Measurements from ENCODE around the gene MOB3B. TPM values are rescaled to one million over a fixed set of nuclear protein-coding genes. Genes with fewer than 3 reads are reported as not detected.

MOB3B gene
- polyA plus RNA-seq, 2 of the 4 experiments (the other 2 are of a cell fraction): 6.0 to 6.4 TPM

GRCh38 chr9:27431543-27432147 lies 98.0 kb downstream of the MOB3B start:
- FAIRE-seq (no peak), DNase-seq (ENCODE audit: low read depth in 1 of 2, low spot score in 1 of 2) (no peak), ATAC-seq (no peak)
- peaks cover 58% of the 10 kb centered on the region for H3K4me1 ChIP-seq
- POLR2A ChIA-PET: no interaction called here
- H3K4me3 ChIP-seq: no peak overlapping the region
- H3K27ac ChIP-seq: peak overlapping the region in 1 of 2 experiments; percentile 28; a peak in 3 of 6 replicates
- H3K9me3 ChIP-seq: no peaks in the 10 kb centered on the region
- TF ChIP-seq HMGXB4 (CRISPR knock-in tag; IDR thresholded peaks at IDR 0.05; ENCODE audit: borderline replicate concordance): no peak
- no peak for TF ChIP-seq MYC (IDR thresholded peaks at IDR 0.05; ENCODE audit: borderline replicate concordance, low read length)
- no peak for TF ChIP-seq EHF (CRISPR knock-in tag; IDR thresholded peaks at IDR 0.05)
- CTCF ChIA-PET: interaction anchor here (3.4 kb wide), 1 partner anchor 98 kb away, joined by 20 read pairs; the partner anchor contains the start of gene MOB3B
- H3K4me2 ChIP-seq: no peak overlapping the region; the same call in 2 of the 3 replicates
- WGBS (ENCODE audit: missing lambda C conversion rate): 66% methylated on average over 2 of the region's 2 CpGs

- Histone ChIP-seq H3K27ac (peak overlapping the region in 1 of 2 experiments; percentile 28; a peak in 2 of 6 replicates), H3K4me2 (no peak overlapping the region; the same call in 2 of the 3 replicates), H3K4me3 (no peak overlapping the region), H3K9me3 (no peaks in the 10 kb centered on the region), H3K4me1 (peaks cover 58% of the 10 kb centered on the region)
- WGBS (ENCODE audit: missing lambda C conversion rate): 73% methylated on average over 5 of the region's 5 CpGs
- TF ChIP-seq TFCP2L1 (CRISPR knock-in tag; IDR thresholded peaks at IDR 0.05) (no peak), HMGXB4 (CRISPR knock-in tag; IDR thresholded peaks at IDR 0.05; ENCODE audit: borderline replicate concordance) (no peak), MAZ (IDR thresholded peaks at IDR 0.05; ENCODE audit: borderline replicate concordance, low read depth, low read length) (no peak), CHD2 (IDR thresholded peaks at IDR 0.05; ENCODE audit: low read length, partially characterized antibody) (no peak), SMC3 (IDR thresholded peaks at IDR 0.05) (no peak), RFX5 (IDR thresholded peaks at IDR 0.05) (no peak), USF2 (IDR thresholded peaks at IDR 0.05) (no peak), MAX (IDR thresholded peaks at IDR 0.05) (no peak), EHMT2 (IDR thresholded peaks at IDR 0.05; ENCODE audit: low read depth) (no peak), JUNB (IDR thresholded peaks at IDR 0.05) (no peak), RARB (CRISPR knock-in tag; IDR thresholded peaks at IDR 0.05) (no peak), SREBF2 (IDR thresholded peaks at IDR 0.05) (no peak)
- TF ChIP-seq, protein P1, sequence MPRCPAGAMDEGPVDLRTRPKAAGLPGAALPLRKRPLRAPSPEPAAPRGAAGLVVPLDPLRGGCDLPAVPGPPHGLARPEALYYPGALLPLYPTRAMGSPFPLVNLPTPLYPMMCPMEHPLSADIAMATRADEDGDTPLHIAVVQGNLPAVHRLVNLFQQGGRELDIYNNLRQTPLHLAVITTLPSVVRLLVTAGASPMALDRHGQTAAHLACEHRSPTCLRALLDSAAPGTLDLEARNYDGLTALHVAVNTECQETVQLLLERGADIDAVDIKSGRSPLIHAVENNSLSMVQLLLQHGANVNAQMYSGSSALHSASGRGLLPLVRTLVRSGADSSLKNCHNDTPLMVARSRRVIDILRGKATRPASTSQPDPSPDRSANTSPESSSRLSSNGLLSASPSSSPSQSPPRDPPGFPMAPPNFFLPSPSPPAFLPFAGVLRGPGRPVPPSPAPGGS (IDR thresholded peaks at IDR 0.05): no peak
- ChIA-PET POLR2A (no interaction called here), CTCF (interaction anchor here (1.2 to 3.4 kb wide), 2 partner anchors 94 to 99 kb away, joined by 3 to 20 read pairs; partner anchors contain the start of gene MOB3B)
- DNase-seq (ENCODE audit: low read depth in 1 of 2, low spot score in 1 of 2) (no peak), ATAC-seq (no peak), FAIRE-seq (no peak)
These were observed 98.7 kb downstream of the MOB3B start for GRCh38 chr9:27430750-27431535.
